Astrocyte (in vitro differentiated cells and primary cell): Measurements from ENCODE around the gene PPTC7. TPM values are rescaled to one million over a fixed set of nuclear protein-coding genes. Genes with fewer than 3 reads are reported as not detected.
"Not testable (repeated sequence)": the region's sequence is repeated elsewhere in the genome, so short reads cannot be mapped to it uniquely, and the experiment has no call there.

Experiments used
- DNase-seq: peaks from one replicate; pipeline ENCODE4 v3.0.0-alpha.2; 2010; ENCODE audit warnings: low read depth
- FAIRE-seq: peaks from 2 replicates; lab custom pipeline; 2011; peaks lifted over from hg19 to GRCh38; lab: Jason Lieb, UNC
- H2AFZ ChIP-seq: 2 replicates; pipeline ENCODE4 v1.6.0; 2012; ENCODE audit warnings: low read depth, low read length, inconsistent platforms
- H3K27ac ChIP-seq: 2 replicates; pipeline ENCODE4 v1.5.1; 2011; ENCODE audit warnings: low read depth, low read length, inconsistent platforms
- H3K27me3 ChIP-seq: 2 replicates; pipeline ENCODE4 v1.6.0; 2011; ENCODE audit warnings: low read length, inconsistent platforms; ENCODE audit not compliant: insufficient read depth
- H3K36me3 ChIP-seq: 2 replicates; pipeline ENCODE4 v1.5.1; 2011; ENCODE audit warnings: low read length, inconsistent platforms; ENCODE audit not compliant: insufficient read depth
- H3K4me1 ChIP-seq: 2 replicates; pipeline ENCODE4 v1.5.1; 2011; ENCODE audit warnings: low read length, inconsistent platforms; ENCODE audit not compliant: insufficient read depth
- H3K4me2 ChIP-seq: 2 replicates; pipeline ENCODE4 v1.6.0; 2012; ENCODE audit warnings: low read length, inconsistent platforms
- H3K4me3 ChIP-seq: 2 replicates; pipeline ENCODE4 v1.5.1; 2011; ENCODE audit warnings: low read depth, mild to moderate bottlenecking, low read length, inconsistent platforms; ENCODE audit not compliant: insufficient read depth
- H3K79me2 ChIP-seq: 2 replicates; pipeline ENCODE4 v1.6.0; 2012; ENCODE audit warnings: mild to moderate bottlenecking, low read length, inconsistent platforms; ENCODE audit not compliant: insufficient read depth
- H3K9ac ChIP-seq: 2 replicates; pipeline ENCODE4 v1.6.0; 2012; ENCODE audit warnings: mild to moderate bottlenecking, low read length, inconsistent platforms
- H3K9me3 ChIP-seq: 2 replicates; pipeline ENCODE4 v1.5.1; 2012; ENCODE audit warnings: low read depth, mild to moderate bottlenecking, low read length, inconsistent platforms; ENCODE audit not compliant: insufficient read depth
- H4K20me1 ChIP-seq: 2 replicates; pipeline ENCODE4 v1.6.0; 2012; ENCODE audit warnings: low read length, inconsistent platforms; ENCODE audit not compliant: insufficient read depth
- H3K27ac Mint-ChIP-seq: one replicate; pipeline ENCODE4 v1.8.0; 2021; ENCODE audit warnings: mild to moderate bottlenecking, mixed read lengths; ENCODE audit not compliant: unreplicated experiment
- H3K27me3 Mint-ChIP-seq: one replicate; pipeline ENCODE4 v1.8.0; 2021; ENCODE audit warnings: low read depth, mixed read lengths; ENCODE audit not compliant: unreplicated experiment
- H3K36me3 Mint-ChIP-seq: one replicate; pipeline ENCODE4 v1.8.0; 2021; ENCODE audit warnings: low read depth, mixed read lengths; ENCODE audit not compliant: unreplicated experiment
- H3K4me1 Mint-ChIP-seq: one replicate; pipeline ENCODE4 v1.8.0; 2021; ENCODE audit warnings: low read depth, mixed read lengths; ENCODE audit not compliant: unreplicated experiment
- H3K4me3 Mint-ChIP-seq: one replicate; pipeline ENCODE4 v1.8.0; 2021; ENCODE audit warnings: mild to moderate bottlenecking, moderate library complexity, mixed read lengths; ENCODE audit not compliant: unreplicated experiment
- H3K9me3 Mint-ChIP-seq: one replicate; pipeline ENCODE4 v1.8.0; 2021; ENCODE audit warnings: mild to moderate bottlenecking, mixed read lengths; ENCODE audit not compliant: unreplicated experiment
- CTCF ChIP-seq: IDR thresholded peaks from 2 replicates; pipeline ENCODE4 v1.5.1; 2011; ENCODE audit warnings: low read depth, mild to moderate bottlenecking, inconsistent platforms, low read length, moderate library complexity; ENCODE audit not compliant: insufficient read depth
- total RNA-seq: library from RNA; stranded (reverse); gene quantifications from 2 replicates; pipeline ENCODE4 v1.2.1, GENCODE V29; 2021

The PPTC7 gene
- total RNA-seq, 1 donor from 2014 or later, result 16.6 TPM

- not testable (repeated sequence) for H3K4me3 ChIP-seq, H3K27ac Mint-ChIP-seq, FAIRE-seq, H3K4me2 ChIP-seq, H3K36me3 Mint-ChIP-seq, H3K27me3 ChIP-seq, H3K4me3 Mint-ChIP-seq, H2AFZ ChIP-seq, DNase-seq, H3K27ac ChIP-seq, H3K27me3 Mint-ChIP-seq, H3K36me3 ChIP-seq, H3K9ac ChIP-seq, H3K9me3 Mint-ChIP-seq, H3K9me3 ChIP-seq
- Histone ChIP-seq H4K20me1 (peaks cover 36% of the 10 kb centered on the region), H3K4me1 (peaks cover 16% of the 10 kb centered on the region), H3K79me2 (peaks cover 74% of the 10 kb centered on the region)
- peaks cover 13% of the 10 kb centered on the region for H3K4me1 Mint-ChIP-seq
Observed at GRCh38 chr12:110574717-110575230, 8.3 kb downstream of the PPTC7 start.

GRCh38 chr12:110574044-110574443 lies 9.1 kb downstream of the PPTC7 start:
- H3K4me1 Mint-ChIP-seq, result peaks cover 16% of the 10 kb centered on the region
- H3K9me3 Mint-ChIP-seq, result peaks cover 14% of the 10 kb centered on the region
- TF ChIP-seq CTCF, result no peak
- no peaks in the 10 kb centered on the region for H3K27me3 ChIP-seq
- no peak overlapping the region for H3K27ac ChIP-seq
- no peak overlapping the region for H2AFZ ChIP-seq
- DNase-seq (no peak), FAIRE-seq (no peak)
- H3K27ac Mint-ChIP-seq, result no peak overlapping the region
- peaks cover 30% of the 10 kb centered on the region for H4K20me1 ChIP-seq
- H3K9me3 ChIP-seq, result peaks cover 3% of the 10 kb centered on the region
- H3K4me3 Mint-ChIP-seq, result no peak overlapping the region
- no peak overlapping the region for H3K4me3 ChIP-seq
- H3K27me3 Mint-ChIP-seq, result no peaks in the 10 kb centered on the region
- H3K36me3 ChIP-seq, result no peaks in the 10 kb centered on the region
- H3K4me1 ChIP-seq, result peaks cover 13% of the 10 kb centered on the region
- no peak overlapping the region for H3K9ac ChIP-seq
- no peak overlapping the region for H3K4me2 ChIP-seq
- peaks cover 5% of the 10 kb centered on the region for H3K36me3 Mint-ChIP-seq
- peaks cover 72% of the 10 kb centered on the region for H3K79me2 ChIP-seq

DNA sequence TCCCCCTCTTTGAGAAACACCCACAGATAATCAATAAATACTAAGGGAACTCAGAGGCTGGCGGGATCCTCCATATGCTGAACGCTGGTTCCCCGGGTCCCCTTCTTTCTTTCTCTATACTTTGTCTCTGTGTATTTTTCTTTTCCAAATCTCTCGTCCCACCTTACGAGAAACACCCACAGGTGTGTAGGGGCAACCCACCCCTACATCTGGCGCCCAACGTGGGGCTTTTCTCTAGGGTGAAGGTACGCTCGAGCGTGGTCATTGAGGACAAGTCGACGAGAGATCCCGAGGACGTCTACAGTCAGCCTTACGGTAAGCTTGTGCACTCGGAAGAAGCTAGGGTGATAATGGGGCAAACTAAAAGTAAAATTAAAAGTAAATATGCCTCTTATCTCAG lies 12.3 kb downstream of the PPTC7 start:
- Histone ChIP-seq H4K20me1 (peaks cover 43% of the 10 kb centered on the region), H3K79me2 (peaks cover 78% of the 10 kb centered on the region)
- H3K4me1 Mint-ChIP-seq, DNase-seq, H3K4me1 ChIP-seq, H3K27me3 ChIP-seq, H3K9ac ChIP-seq, H3K4me3 Mint-ChIP-seq, H3K27ac ChIP-seq, H3K9me3 ChIP-seq, H3K36me3 ChIP-seq, H3K4me2 ChIP-seq, H3K27ac Mint-ChIP-seq, H3K4me3 ChIP-seq, FAIRE-seq, H3K27me3 Mint-ChIP-seq, H2AFZ ChIP-seq, H3K36me3 Mint-ChIP-seq: not testable (repeated sequence)
- peaks cover 25% of the 10 kb centered on the region for H3K9me3 Mint-ChIP-seq

GRCh38 chr12:110569838-110570237 lies 13.3 kb downstream of the PPTC7 start:
- H3K9me3 ChIP-seq, H3K27me3 Mint-ChIP-seq, H3K4me2 ChIP-seq, H3K36me3 ChIP-seq, H3K27ac ChIP-seq, DNase-seq, H2AFZ ChIP-seq, H3K4me1 ChIP-seq, FAIRE-seq, H3K27me3 ChIP-seq, H3K27ac Mint-ChIP-seq, H3K4me3 ChIP-seq, H3K4me3 Mint-ChIP-seq, H3K9ac ChIP-seq, H3K4me1 Mint-ChIP-seq, H3K36me3 Mint-ChIP-seq: not testable (repeated sequence)
- H4K20me1 ChIP-seq, result peaks cover 38% of the 10 kb centered on the region
- peaks cover 25% of the 10 kb centered on the region for H3K9me3 Mint-ChIP-seq
- peaks cover 68% of the 10 kb centered on the region for H3K79me2 ChIP-seq
